CD14-positive monocyte (primary cell): ENCODE data around the gene EARS2. TPM values are rescaled to one million over a fixed set of nuclear protein-coding genes. Genes with fewer than 3 reads are reported as not detected.
A peak's percentile ranks its signal among the peaks of the same experiment; 100 is the strongest.

Source experiments
- DNase-seq, 3 donors: peaks; one replicate each; pipeline ENCODE4 v3.0.0-alpha.2; 2011 to 2022
- H2AFZ ChIP-seq: 2 replicates; pipeline ENCODE4 v1.6.0; 2012; ENCODE audit warnings: mild to moderate bottlenecking, low read depth, low read length, inconsistent platforms; ENCODE audit not compliant: insufficient read depth, poor library complexity, severe bottlenecking
- H3K27ac ChIP-seq, 2 donors: 1 replicate in 1 of 2; 2 replicates in 1 of 2; pipeline ENCODE4 v1.5.1; 2012 to 2013; ENCODE audit warnings: low read length in 2 of 2, control low read depth in 1 of 2, inconsistent platforms in 1 of 2, low read depth in 1 of 2, mild to moderate bottlenecking in 1 of 2
- H3K27me3 ChIP-seq, 2 donors: one replicate each; pipeline versions ENCODE4 v1.6.0 to v1.6.1; 2011 to 2013; ENCODE audit warnings: low read length in 2 of 2; ENCODE audit not compliant: control insufficient read depth in 2 of 2, insufficient read depth in 2 of 2
- H3K36me3 ChIP-seq, 2 donors: replicated peaks in 1 of 2; 1 replicate in 1 of 2; 2 replicates in 1 of 2; pipeline versions ENCODE4 v1.5.1 to v1.6.1; 2012 to 2013; ENCODE audit warnings: low read length in 2 of 2, control low read depth in 1 of 2, inconsistent platforms in 1 of 2, mild to moderate bottlenecking in 1 of 2; ENCODE audit not compliant: insufficient read depth in 2 of 2, control insufficient read depth in 1 of 2
- H3K4me1 ChIP-seq, 2 donors: 1 replicate in 1 of 2; 2 replicates in 1 of 2; pipeline versions ENCODE4 v1.5.1 to v1.6.1; 2012 to 2013; ENCODE audit warnings: low read length in 2 of 2, control low read depth in 1 of 2, inconsistent platforms in 1 of 2, mild to moderate bottlenecking in 1 of 2, moderate library complexity in 1 of 2; ENCODE audit not compliant: insufficient read depth in 2 of 2, control insufficient read depth in 1 of 2
- H3K4me2 ChIP-seq: replicated peaks from 2 replicates; pipeline ENCODE3; 2012; ENCODE audit warnings: low read length, moderate library complexity, mild to moderate bottlenecking; ENCODE audit not compliant: poor library complexity, severe bottlenecking; ENCODE audit errors: extremely low read depth
- H3K4me3 ChIP-seq, 3 experiments: fragments of 200-600 bp in 1 of 3; sonication (generic) in 1 of 3; replicated peaks in 1 of 3; 1 replicate in 2 of 3; 2 replicates in 1 of 3; pipeline ENCODE4 v1.5.1; 2011 to 2013; ENCODE audit warnings: low read length in 3 of 3, mild to moderate bottlenecking in 3 of 3, control low read depth in 2 of 3, low read depth in 2 of 3, inconsistent platforms in 1 of 3, moderate library complexity in 1 of 3
- H3K79me2 ChIP-seq: 2 replicates; pipeline ENCODE4 v1.6.0; 2012; ENCODE audit warnings: mild to moderate bottlenecking, control low read depth, inconsistent platforms, low read length, moderate library complexity; ENCODE audit not compliant: insufficient read depth
- H3K9ac ChIP-seq: 2 replicates; pipeline ENCODE4 v1.6.0; 2017; ENCODE audit warnings: low read length, mild to moderate bottlenecking; ENCODE audit not compliant: insufficient read depth, poor library complexity, severe bottlenecking
- H3K9me3 ChIP-seq, 2 donors: replicated peaks in 1 of 2; 1 replicate in 1 of 2; 2 replicates in 1 of 2; pipeline versions ENCODE4 v1.5.1 to v1.6.1; 2012 to 2013; ENCODE audit warnings: low read length in 2 of 2, control low read depth in 1 of 2; ENCODE audit not compliant: control insufficient read depth in 1 of 2, insufficient read depth in 1 of 2
- H4K20me1 ChIP-seq: 2 replicates; pipeline ENCODE4 v1.6.0; 2012; ENCODE audit warnings: mild to moderate bottlenecking, low read length, control low read depth, moderate library complexity; ENCODE audit not compliant: insufficient read depth
- H3K27ac Mint-ChIP-seq, 7 donors: one replicate each; pipeline ENCODE4 v1.8.0; 2020; ENCODE audit warnings: mild to moderate bottlenecking in 7 of 7, mixed read lengths in 7 of 7, moderate library complexity in 6 of 7, inconsistent platforms in 2 of 7
- H3K27me3 Mint-ChIP-seq, 3 donors: one replicate each; pipeline ENCODE4 v1.8.0; 2021 to 2022; ENCODE audit warnings: low read depth in 3 of 3, mild to moderate bottlenecking in 3 of 3, mixed read lengths in 3 of 3, moderate library complexity in 3 of 3, inconsistent platforms in 1 of 3
- H3K36me3 Mint-ChIP-seq, 2 donors: one replicate each; pipeline ENCODE4 v1.8.0; 2020; ENCODE audit warnings: mixed read lengths in 2 of 2, inconsistent platforms in 1 of 2, mild to moderate bottlenecking in 1 of 2
- H3K4me1 Mint-ChIP-seq: one replicate; pipeline ENCODE4 v1.8.0; 2020; ENCODE audit warnings: mild to moderate bottlenecking, mixed read lengths
- H3K4me3 Mint-ChIP-seq, 2 donors: one replicate each; pipeline ENCODE4 v1.8.0; 2020; ENCODE audit warnings: mild to moderate bottlenecking in 2 of 2, mixed read lengths in 2 of 2, moderate library complexity in 1 of 2
- H3K9me3 Mint-ChIP-seq, 7 donors: one replicate each; pipeline ENCODE4 v1.8.0; 2020 to 2022; ENCODE audit warnings: mixed read lengths in 7 of 7, mild to moderate bottlenecking in 6 of 7, moderate library complexity in 6 of 7, inconsistent platforms in 2 of 7
- CTCF ChIP-seq: fragments of 200-600 bp; IDR thresholded peaks from one replicate; pipeline ENCODE4 v1.8.0; 2022; ENCODE audit warnings: antibody characterized with exemption, mild to moderate bottlenecking
- WGBS: methylation state at CpG from one replicate; pipeline ENCODE4 v1.1.5; 2013; ENCODE audit warnings: missing lambda C conversion rate; ENCODE audit not compliant: insufficient coverage; 5-methylcytosine and 5-hydroxymethylcytosine counted together
- intact Hi-C, 2 donors: fragments of 100-400 bp; cut with micrococcal nuclease; formaldehyde crosslinking; loops; one replicate each; pipeline versions ENCODE4 v1.15.0 to v1.15.1; 2023
- polyA plus RNA-seq, 3 donors: library from polyadenylated mRNA; depleted of rRNA in 1 of 3; unstranded in 2 of 3; stranded (reverse) in 1 of 3; fragments of 300-500 nt in 2 of 3; fragments of >200 nt in 1 of 3; fragmentation: Illumina TruSeq in 2 of 3; gene quantifications; 1 replicate in 2 of 3; 2 replicates in 1 of 3; pipeline ENCODE4 v1.2.3, GENCODE V29; 2012 to 2021

The EARS2 gene
- polyA plus RNA-seq, 3 donors = 2.9 to 4.7 (median 4.2) TPM

- intact Hi-C loops = loop anchor here in 1 of 2 donors (10.0 kb wide), 1 partner anchor 52 kb away; the partner anchor contains the start of gene COG7
- no peak for TF ChIP-seq CTCF
- Histone ChIP-seq H3K36me3 (peaks cover 0 to 14% of the 10 kb centered on the region in 2 donors), H3K4me1 (peaks cover 76 to 80% of the 10 kb centered on the region in 2 donors), H3K9me3 (no peaks in the 10 kb centered on the region), H3K79me2 (peaks cover 94% of the 10 kb centered on the region), H3K27me3 (no peaks in the 10 kb centered on the region), H3K27ac (peak overlapping the region in 1 of 2 donors; percentile 89), H3K9ac (no peak overlapping the region), H4K20me1 (peaks cover 80% of the 10 kb centered on the region), H3K4me2 (no peak overlapping the region), H2AFZ (no peak overlapping the region), H3K4me3 (no peak overlapping the region)
- Mint-ChIP-seq H3K4me1 (peaks cover 74% of the 10 kb centered on the region), H3K27ac (peak overlapping the region; percentile 43 to 99 (median 85)), H3K4me3 (no peak overlapping the region), H3K36me3 (peaks cover 17 to 25% of the 10 kb centered on the region in 2 donors), H3K9me3 (peaks cover 0 to 2% (median 0%) of the 10 kb centered on the region in 7 donors), H3K27me3 (peaks cover 0 to 4% (median 0%) of the 10 kb centered on the region in 3 donors)
- no peak for DNase-seq
- 76% methylated on average over 8 of the region's 8 CpGs for WGBS
Measured at GRCh38 chr16:23506606-23506994, 50.5 kb downstream of the EARS2 start.

GRCh38 chr16:23505671-23506605 is 51.2 kb downstream of the EARS2 start:
- peak overlapping the region; percentile 77 to 99 (median 92) for H3K27ac Mint-ChIP-seq
- no peak overlapping the region for H2AFZ ChIP-seq
- no peak overlapping the region for H3K9ac ChIP-seq
- WGBS = 91% methylated on average over 1 of the region's 7 CpGs
- no peak for DNase-seq
- no peaks in the 10 kb centered on the region for H3K9me3 ChIP-seq
- H3K36me3 Mint-ChIP-seq = peaks cover 17 to 29% of the 10 kb centered on the region in 2 donors
- H3K4me3 Mint-ChIP-seq = peak overlapping the region in 1 of 2 donors; percentile 4
- H3K4me1 ChIP-seq = peaks cover 82 to 86% of the 10 kb centered on the region in 2 donors
- peak overlapping the region; percentile 18 to 89 for H3K27ac ChIP-seq
- peak overlapping the region; percentile 44 for H3K4me2 ChIP-seq
- H3K27me3 Mint-ChIP-seq = peaks cover 0 to 2% (median 0%) of the 10 kb centered on the region in 3 donors
- H3K79me2 ChIP-seq = peaks cover 100% of the 10 kb centered on the region
- H3K9me3 Mint-ChIP-seq = no peaks in the 10 kb centered on the region
- peaks cover 80% of the 10 kb centered on the region for H3K4me1 Mint-ChIP-seq
- no peak overlapping the region for H3K4me3 ChIP-seq
- H3K27me3 ChIP-seq = no peaks in the 10 kb centered on the region
- peaks cover 0 to 14% of the 10 kb centered on the region in 2 donors for H3K36me3 ChIP-seq
- intact Hi-C loops = loop anchor here (2.0 to 10.0 kb wide), 2 partner anchors 51 kb away; partner anchors contain the start of genes COG7 (in 1 of the 2), EARS2 (in 1 of the 2) and UBFD1 (in 1 of the 2)
- H4K20me1 ChIP-seq = peaks cover 86% of the 10 kb centered on the region
- TF ChIP-seq CTCF = peak; percentile 27
